ENCODE data around the gene SLIT3.

DNA sequence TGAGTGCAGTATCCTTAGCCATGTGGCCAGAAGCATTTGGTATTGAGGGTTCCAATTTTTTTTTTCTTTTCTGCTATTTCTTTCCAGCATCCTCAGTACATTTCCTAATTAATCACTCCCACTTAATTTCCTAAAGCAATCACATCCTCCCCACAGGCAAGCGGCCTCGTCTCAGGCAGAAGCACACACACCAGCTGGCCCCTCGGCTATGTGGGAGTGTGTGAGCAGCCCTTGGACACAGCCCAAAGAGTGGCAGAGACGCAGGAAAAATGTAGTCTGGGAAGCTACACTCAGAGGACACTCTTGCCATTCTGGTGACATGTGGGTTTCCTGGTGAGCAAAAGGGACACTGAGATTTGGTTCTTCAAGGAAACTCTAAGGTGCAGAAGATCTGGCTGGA lies 20.7 kb downstream of the SLIT3 start:
- no peak for TF ChIP-seq YY1 (IDR thresholded peaks at IDR 0.05; ENCODE audit: extremely low read depth, insufficient replicate concordance, low read depth, low read length)
- no peak for TF ChIP-seq CTCF (IDR thresholded peaks at IDR 0.05 in 2 of 3, conservative IDR thresholded peaks at IDR 0.05 in 1 of 3; ENCODE audit: borderline replicate concordance in 1 of 3, insufficient read depth in 1 of 3, low read depth in 2 of 3, low read length in 2 of 3)
- no peak for TF ChIP-seq EGR1 (IDR thresholded peaks at IDR 0.05; ENCODE audit: low read depth)
- TF ChIP-seq SP1 (IDR thresholded peaks at IDR 0.05; ENCODE audit: low read depth) = no peak

Data from HCT116 (cell line).